ENCODE measurements around the gene SPANXD.
"Not testable (repeated sequence)": the region's sequence is repeated elsewhere in the genome, so short reads cannot be mapped to it uniquely, and the experiment has no call there.

The SPANXD gene

GRCh38 chrX:141698639-141699038, at the start of gene SPANXD:
TSS of gene SPANXD (minus strand) at chrX:141698739. CDS start at chrX:141698405, 334 bp downstream.
- H3K9me3 Mint-ChIP-seq; H3K27ac Mint-ChIP-seq; H3K36me3 Mint-ChIP-seq (ENCODE audit: low read depth); H3K4me1 Mint-ChIP-seq; H3K27me3 Mint-ChIP-seq (ENCODE audit: low read depth); H3K4me3 Mint-ChIP-seq: not testable (repeated sequence)

- Mint-ChIP-seq H3K27me3 (ENCODE audit: low read depth) (no peaks in the 10 kb centered on the region), H3K36me3 (ENCODE audit: low read depth) (no peaks in the 10 kb centered on the region), H3K9me3 (peaks cover 14% of the 10 kb centered on the region), H3K4me3 (no peak overlapping the region), H3K27ac (no peak overlapping the region), H3K4me1 (no peaks in the 10 kb centered on the region)
- TF ChIP-seq CTCF (IDR thresholded peaks at IDR 0.05; ENCODE audit: unreplicated experiment in 3 of 3) = no peak
These were observed 44.1 kb upstream of the SPANXD start for GRCh38 chrX:141742666-141743065.

GRCh38 chrX:141736656-141737055, 38.1 kb upstream of the SPANXD start:
- TF ChIP-seq CTCF (IDR thresholded peaks at IDR 0.05; ENCODE audit: unreplicated experiment in 3 of 3) = no peak
- H3K36me3 Mint-ChIP-seq (ENCODE audit: low read depth) = no peaks in the 10 kb centered on the region
- H3K27me3 Mint-ChIP-seq (ENCODE audit: low read depth) = no peaks in the 10 kb centered on the region
- H3K4me3 Mint-ChIP-seq = no peak overlapping the region
- peaks cover 4% of the 10 kb centered on the region for H3K9me3 Mint-ChIP-seq
- no peak overlapping the region for H3K27ac Mint-ChIP-seq
- H3K4me1 Mint-ChIP-seq = no peaks in the 10 kb centered on the region

- TF ChIP-seq CTCF (IDR thresholded peaks at IDR 0.05; ENCODE audit: unreplicated experiment in 3 of 3) = no peak
- Mint-ChIP-seq H3K9me3 (peaks cover 4% of the 10 kb centered on the region), H3K36me3 (ENCODE audit: low read depth) (no peaks in the 10 kb centered on the region), H3K27ac (no peak overlapping the region), H3K4me3 (no peak overlapping the region), H3K27me3 (ENCODE audit: low read depth) (no peaks in the 10 kb centered on the region), H3K4me1 (no peaks in the 10 kb centered on the region)
These were observed 34.8 kb upstream of the SPANXD start for GRCh38 chrX:141733371-141733770.

- Mint-ChIP-seq H3K27me3 (ENCODE audit: low read depth) (no peaks in the 10 kb centered on the region), H3K4me1 (no peaks in the 10 kb centered on the region), H3K36me3 (ENCODE audit: low read depth) (no peaks in the 10 kb centered on the region), H3K9me3 (no peaks in the 10 kb centered on the region), H3K4me3 (no peak overlapping the region), H3K27ac (no peak overlapping the region)
- no peak for TF ChIP-seq CTCF (IDR thresholded peaks at IDR 0.05; ENCODE audit: unreplicated experiment in 3 of 3)
These were observed 33.5 kb upstream of the SPANXD start for GRCh38 chrX:141732031-141732430.

- no peak for TF ChIP-seq CTCF (IDR thresholded peaks at IDR 0.05; ENCODE audit: unreplicated experiment in 3 of 3)
- Mint-ChIP-seq H3K4me1 (no peaks in the 10 kb centered on the region), H3K9me3 (peaks cover 4% of the 10 kb centered on the region), H3K27me3 (ENCODE audit: low read depth) (no peaks in the 10 kb centered on the region), H3K4me3 (no peak overlapping the region), H3K27ac (no peak overlapping the region), H3K36me3 (ENCODE audit: low read depth) (no peaks in the 10 kb centered on the region)
These were observed 25.6 kb upstream of the SPANXD start for GRCh38 chrX:141724186-141724585.
